Fibroblast of skin of left biceps (primary cell): ENCODE measurements around the gene TGM3.
"Not testable (repeated sequence)": the region's sequence is repeated elsewhere in the genome, so short reads cannot be mapped to it uniquely, and the experiment has no call there.

Experiments
- DNase-seq, 2 experiments: peaks; one replicate each; pipeline ENCODE4 v3.0.0-alpha.2; 2013; ENCODE audit warnings: low read depth in 2 of 2

TGM3 gene, protein sequence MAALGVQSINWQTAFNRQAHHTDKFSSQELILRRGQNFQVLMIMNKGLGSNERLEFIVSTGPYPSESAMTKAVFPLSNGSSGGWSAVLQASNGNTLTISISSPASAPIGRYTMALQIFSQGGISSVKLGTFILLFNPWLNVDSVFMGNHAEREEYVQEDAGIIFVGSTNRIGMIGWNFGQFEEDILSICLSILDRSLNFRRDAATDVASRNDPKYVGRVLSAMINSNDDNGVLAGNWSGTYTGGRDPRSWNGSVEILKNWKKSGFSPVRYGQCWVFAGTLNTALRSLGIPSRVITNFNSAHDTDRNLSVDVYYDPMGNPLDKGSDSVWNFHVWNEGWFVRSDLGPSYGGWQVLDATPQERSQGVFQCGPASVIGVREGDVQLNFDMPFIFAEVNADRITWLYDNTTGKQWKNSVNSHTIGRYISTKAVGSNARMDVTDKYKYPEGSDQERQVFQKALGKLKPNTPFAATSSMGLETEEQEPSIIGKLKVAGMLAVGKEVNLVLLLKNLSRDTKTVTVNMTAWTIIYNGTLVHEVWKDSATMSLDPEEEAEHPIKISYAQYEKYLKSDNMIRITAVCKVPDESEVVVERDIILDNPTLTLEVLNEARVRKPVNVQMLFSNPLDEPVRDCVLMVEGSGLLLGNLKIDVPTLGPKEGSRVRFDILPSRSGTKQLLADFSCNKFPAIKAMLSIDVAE

GRCh38 chr20:2295886-2296515 is at the start of gene TGM3:
Gene TGM3 (plus strand): TSS chr20:2296001. CDS start chr20:2296064, 63 bp downstream.
- no peak for DNase-seq

- DNase-seq = no peak
These were observed 49.7 kb upstream of the TGM3 start for GRCh38 chr20:2246069-2246491.

- DNase-seq = no peak
These were observed 47.0 kb upstream of the TGM3 start for GRCh38 chr20:2248837-2249236.

DNA sequence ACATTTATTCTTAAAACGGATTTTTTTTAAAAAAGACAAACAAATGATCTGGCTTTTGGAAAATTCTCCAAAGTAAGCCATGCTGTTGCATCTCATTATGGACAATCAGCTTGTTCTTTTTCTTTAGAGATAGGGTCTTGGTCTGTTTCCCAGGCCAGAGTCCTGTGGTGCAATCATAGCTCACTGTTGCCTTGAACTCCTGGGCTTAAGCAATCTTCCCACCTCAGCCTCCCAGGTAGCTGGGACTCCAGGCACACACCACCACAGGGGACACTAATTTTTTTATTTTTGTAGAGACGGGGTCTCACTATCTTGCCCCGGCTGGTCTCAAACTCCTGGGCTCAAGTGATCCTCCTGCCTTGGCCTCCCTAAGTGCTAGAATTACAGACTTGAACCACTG is 45.9 kb upstream of the TGM3 start:
- no peak for DNase-seq

GRCh38 chr20:2252419-2252997 is 43.3 kb upstream of the TGM3 start:
- DNase-seq = no peak

DNA sequence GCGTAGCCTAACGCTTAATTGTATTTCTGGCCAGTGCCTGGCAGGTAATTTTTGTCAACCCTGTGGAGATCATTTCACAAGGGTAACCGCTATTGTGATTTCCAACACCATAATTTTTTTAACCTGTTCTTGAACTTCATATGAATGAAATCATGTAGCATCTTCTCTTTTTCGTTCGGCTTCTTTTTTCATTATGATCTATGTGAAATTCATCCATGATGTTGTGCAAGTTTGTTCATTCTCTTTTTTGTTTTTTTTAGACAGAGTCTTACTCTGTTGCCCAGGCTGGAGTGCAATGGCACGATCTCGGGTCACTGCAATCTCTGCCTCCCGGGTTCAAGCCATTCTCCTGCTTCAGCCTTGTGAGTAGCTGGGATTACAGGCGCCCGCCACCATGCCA is 42.5 kb upstream of the TGM3 start:
- no peak for DNase-seq

- DNase-seq = no peak
These were observed 41.5 kb upstream of the TGM3 start for GRCh38 chr20:2254333-2254732.

DNA sequence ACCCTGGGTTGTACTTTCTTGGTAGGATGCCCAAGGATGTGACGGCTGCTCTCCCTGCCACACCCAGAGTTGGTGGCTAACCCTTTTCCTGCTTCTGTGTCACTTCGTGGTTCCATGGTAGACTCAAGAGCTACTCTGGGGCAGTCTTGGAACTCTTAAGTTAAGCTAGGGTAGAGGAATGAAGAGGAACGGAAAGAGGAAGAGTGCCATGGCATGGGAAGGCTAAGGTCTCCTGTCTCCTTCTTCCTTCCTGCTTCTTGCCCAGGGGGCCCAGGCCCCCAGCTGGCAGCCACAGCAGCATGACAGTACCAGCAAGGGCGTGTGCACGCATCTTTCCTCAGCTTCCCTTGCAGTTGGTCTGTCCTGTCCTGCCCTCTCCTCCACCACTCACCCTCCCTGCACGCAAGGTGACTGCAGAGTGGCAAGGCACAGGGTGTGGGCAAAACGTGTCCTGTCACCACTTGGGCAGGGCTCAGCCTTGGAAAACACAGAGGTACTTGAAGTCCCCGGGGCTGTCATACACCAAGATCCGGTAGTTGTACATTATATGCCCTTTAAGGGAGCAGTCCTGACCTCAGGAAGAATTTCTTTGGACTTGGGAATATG is 39.8 kb upstream of the TGM3 start:
- DNase-seq = no peak

- no peak for DNase-seq
These were observed 36.1 kb upstream of the TGM3 start for GRCh38 chr20:2259731-2260130.

DNA sequence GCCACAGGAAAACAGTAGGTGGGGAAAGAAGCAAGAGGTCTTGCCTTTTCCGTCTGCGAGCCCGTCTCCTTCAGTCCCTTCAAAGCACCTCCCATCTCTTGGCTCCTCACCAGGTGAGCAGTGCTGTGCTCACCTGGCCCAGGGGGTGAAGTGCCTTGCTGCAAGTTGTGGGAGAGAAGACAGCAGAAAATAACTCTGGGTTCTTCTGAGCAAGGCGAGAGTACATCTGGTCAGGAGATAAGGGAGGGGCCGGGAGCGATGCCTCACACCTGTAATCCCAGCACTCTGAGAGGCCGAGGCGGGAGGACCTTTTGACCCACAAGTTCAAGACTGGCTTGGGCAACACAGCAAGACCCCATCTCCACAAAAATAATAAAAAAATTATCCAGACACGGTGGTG is 35.6 kb upstream of the TGM3 start:
- DNase-seq = no peak

- DNase-seq = no peak
These were observed 34.7 kb upstream of the TGM3 start for GRCh38 chr20:2261046-2261485.

GRCh38 chr20:2261629-2262028 is 34.2 kb upstream of the TGM3 start:
- DNase-seq = no peak

GRCh38 chr20:2264118-2264517 is 31.7 kb upstream of the TGM3 start:
- DNase-seq = no peak

- DNase-seq = not testable (repeated sequence)
These were observed 31.0 kb upstream of the TGM3 start for GRCh38 chr20:2264621-2265374.

DNA sequence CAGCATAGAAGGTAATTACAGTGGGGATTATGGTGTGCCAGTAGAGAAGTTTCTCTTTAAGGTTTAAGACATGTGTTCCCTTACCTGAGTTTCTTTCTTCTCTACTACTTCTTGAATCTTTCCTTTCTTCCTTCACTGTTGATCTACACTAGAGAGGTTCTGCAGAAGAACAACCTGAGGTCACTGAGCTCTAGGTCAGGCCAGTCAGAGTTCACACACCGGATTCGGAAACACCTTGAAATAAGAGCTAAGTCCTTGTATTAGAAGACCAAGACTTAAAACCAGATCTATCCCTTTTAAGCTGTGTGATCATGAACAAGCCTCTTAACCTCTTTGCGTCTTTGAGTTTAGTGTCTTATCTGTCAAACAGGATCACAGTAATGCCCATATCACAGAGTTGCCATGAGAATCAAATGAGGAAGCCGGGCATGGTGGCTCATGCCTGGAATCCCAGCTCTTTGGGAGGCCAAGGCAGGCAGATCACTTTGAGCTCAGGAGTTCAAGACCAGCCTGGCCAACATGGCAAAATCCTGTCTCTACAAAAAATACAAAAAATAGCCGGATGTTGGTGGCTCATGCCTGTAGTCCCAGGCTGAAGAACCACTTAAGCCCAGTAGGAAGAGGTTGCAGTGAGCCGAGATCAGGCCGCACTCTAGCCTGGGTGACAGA is 22.0 kb upstream of the TGM3 start:
- no peak for DNase-seq

- DNase-seq = no peak
These were observed 19.8 kb upstream of the TGM3 start for GRCh38 chr20:2276015-2276414.

DNA sequence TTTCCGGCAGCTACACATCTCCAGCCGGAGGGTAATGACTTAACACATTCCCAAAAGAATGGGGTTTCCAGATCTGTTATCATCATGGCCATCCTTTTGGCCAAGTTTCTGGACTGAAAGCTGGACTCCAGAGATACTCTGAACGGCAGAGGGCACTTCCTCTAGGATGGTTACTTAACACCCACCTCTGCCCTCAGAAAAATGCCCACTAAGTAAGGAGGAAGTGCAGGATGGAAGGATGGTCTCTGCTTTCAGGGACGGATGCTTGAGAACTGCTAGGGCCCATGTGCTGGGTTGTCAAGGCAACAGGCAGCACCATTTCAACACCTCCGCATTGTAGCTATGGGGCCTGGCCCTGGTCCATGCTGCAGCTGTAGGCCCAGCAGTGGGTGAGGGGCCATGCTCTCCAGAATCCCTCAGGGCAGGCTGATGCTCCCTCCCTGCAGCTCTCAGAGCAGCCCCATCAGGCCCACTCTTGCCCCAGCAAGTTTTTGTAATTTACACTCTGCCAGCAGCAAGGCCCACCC is 16.5 kb upstream of the TGM3 start:
- DNase-seq = no peak

GRCh38 chr20:2280082-2280481 is 15.7 kb upstream of the TGM3 start:
- DNase-seq = no peak

DNA sequence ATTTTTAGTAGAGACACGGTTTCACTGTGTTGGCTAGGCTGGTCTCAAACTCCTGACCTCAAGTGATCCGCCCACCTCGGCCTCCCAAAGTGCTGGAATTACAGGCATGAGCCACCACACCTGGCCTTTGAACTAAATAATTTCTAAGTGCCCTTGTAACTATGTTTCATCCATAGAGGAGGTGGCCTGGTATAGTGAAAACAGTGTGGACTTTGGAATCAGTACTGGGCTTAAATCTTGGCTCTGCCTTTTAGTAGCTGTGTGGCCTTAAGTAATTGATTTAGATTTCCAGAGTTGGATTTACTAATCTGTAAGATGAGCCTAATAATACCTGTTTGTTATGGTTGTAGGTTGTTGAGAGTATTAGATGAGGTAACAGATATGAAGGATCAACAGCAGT is 14.2 kb upstream of the TGM3 start:
- no peak for DNase-seq

- no peak for DNase-seq
These were observed 13.6 kb upstream of the TGM3 start for GRCh38 chr20:2282181-2282580.
